Activated CD4-positive, alpha-beta T cell treated with anti-CD3 and anti-CD28 coated beads, Interleukin-2, amount 10 ng/mL, durations not matched to agents 24 days and 14 days (primary cell): Measurements from ENCODE around the gene CHAMP1. TPM values are rescaled to one million over a fixed set of nuclear protein-coding genes. Genes with fewer than 3 reads are reported as not detected.
"Not testable (repeated sequence)": the region's sequence is repeated elsewhere in the genome, so short reads cannot be mapped to it uniquely, and the experiment has no call there.

ENCODE experiments used
- DNase-seq: peaks from one replicate; pipeline ENCODE4 v3.0.0; 2022
- H3K27ac Mint-ChIP-seq: one replicate; pipeline ENCODE4 v1.8.0; 2022; ENCODE audit warnings: mild to moderate bottlenecking, mixed read lengths
- H3K27me3 Mint-ChIP-seq: one replicate; pipeline ENCODE4 v1.8.0; 2022; ENCODE audit warnings: mixed read lengths
- H3K36me3 Mint-ChIP-seq: one replicate; pipeline ENCODE4 v1.8.0; 2022; ENCODE audit warnings: low read depth, mild to moderate bottlenecking, mixed read lengths
- H3K4me1 Mint-ChIP-seq: one replicate; pipeline ENCODE4 v1.8.0; 2021; ENCODE audit warnings: mixed read lengths
- H3K4me3 Mint-ChIP-seq: one replicate; pipeline ENCODE4 v1.8.0; 2022; ENCODE audit warnings: mild to moderate bottlenecking, moderate library complexity, mixed read lengths
- H3K9me3 Mint-ChIP-seq: one replicate; pipeline ENCODE4 v1.8.0; 2021; ENCODE audit warnings: mixed read lengths
- intact Hi-C: fragments of 100-400 bp; cut with micrococcal nuclease; formaldehyde crosslinking; loops from one replicate; pipeline ENCODE4 v1.15.1; 2023
- total RNA-seq: library from RNA; stranded (reverse); gene quantifications from 2 replicates; pipeline ENCODE4 v1.2.3, GENCODE V29; 2022

Gene CHAMP1
- total RNA-seq, 1 donor from 2014 or later: 48.2 TPM

DNA sequence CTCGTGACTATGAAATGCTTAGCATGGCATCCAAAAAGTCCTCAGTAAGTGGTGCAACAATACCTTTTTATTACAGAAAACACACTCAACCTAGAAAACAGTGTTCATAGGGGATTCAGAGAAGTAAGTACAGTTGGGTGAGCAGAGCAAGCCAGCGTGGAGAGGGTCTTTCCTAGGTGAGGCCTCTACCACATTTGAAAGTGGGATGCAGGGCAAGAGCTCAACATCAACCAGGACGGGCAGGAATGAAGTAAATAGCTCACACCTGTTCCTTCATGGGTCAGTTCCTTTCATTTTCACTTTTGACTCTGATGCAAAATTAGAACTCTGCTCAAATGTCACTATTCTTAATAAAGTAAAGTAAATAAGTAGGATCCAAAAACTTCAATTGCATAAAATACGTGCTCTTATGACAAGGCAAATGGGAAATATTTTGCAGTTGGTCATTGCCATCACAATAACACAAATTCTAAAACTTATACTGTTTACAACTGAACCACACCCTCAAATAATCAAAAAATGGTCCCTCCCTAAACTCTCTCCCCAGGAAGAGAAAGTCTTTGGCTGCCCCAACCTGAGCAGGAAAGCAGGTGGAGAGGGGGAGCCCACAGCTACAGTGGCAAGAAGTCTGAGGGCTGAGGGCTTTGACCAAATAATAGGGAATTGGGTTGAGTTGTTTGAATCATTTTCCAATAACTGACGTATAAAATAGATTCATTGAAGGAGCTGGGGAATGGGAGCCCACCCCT is 20.2 kb downstream of the CHAMP1 start:
- Mint-ChIP-seq H3K27me3 (peaks cover 5% of the 10 kb centered on the region), H3K4me1 (peaks cover 15% of the 10 kb centered on the region), H3K27ac (no peak overlapping the region), H3K9me3 (no peaks in the 10 kb centered on the region), H3K36me3 (peaks cover under 1% of the 10 kb centered on the region), H3K4me3 (peak overlapping the region; percentile 40)
- intact Hi-C loops: no loop called here
- no peak for DNase-seq

- intact Hi-C loops, H3K36me3 Mint-ChIP-seq, H3K4me3 Mint-ChIP-seq, H3K9me3 Mint-ChIP-seq, H3K27ac Mint-ChIP-seq, H3K27me3 Mint-ChIP-seq, DNase-seq: not testable (repeated sequence)
- H3K4me1 Mint-ChIP-seq: peaks cover 25% of the 10 kb centered on the region
Measured at GRCh38 chr13:114336457-114336856, 22.2 kb downstream of the CHAMP1 start.

DNA sequence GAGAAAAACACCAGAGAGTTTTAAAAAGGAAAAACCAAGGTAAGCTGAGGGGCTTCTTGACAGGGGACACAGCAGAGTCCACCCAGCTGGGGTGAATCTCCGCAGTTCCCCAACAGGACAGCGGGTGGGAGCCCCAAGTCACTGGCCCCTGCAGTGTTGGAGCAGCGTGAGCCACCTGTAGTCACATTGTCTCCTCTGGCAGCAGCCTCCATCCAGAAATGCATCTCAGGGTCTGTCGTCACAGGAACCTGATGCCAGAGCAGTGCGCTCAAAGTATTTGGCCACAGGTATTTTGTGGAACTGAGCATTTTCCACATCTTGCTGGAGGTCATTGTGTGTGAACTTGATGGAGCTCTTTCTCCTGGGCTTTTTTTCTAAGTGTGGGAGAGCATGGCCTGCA is 24.7 kb downstream of the CHAMP1 start:
- H3K4me3 Mint-ChIP-seq: no peak overlapping the region
- no peaks in the 10 kb centered on the region for H3K36me3 Mint-ChIP-seq
- DNase-seq: no peak
- no peaks in the 10 kb centered on the region for H3K9me3 Mint-ChIP-seq
- H3K27ac Mint-ChIP-seq: no peak overlapping the region
- intact Hi-C loops: no loop called here
- peaks cover 17% of the 10 kb centered on the region for H3K27me3 Mint-ChIP-seq
- peaks cover 20% of the 10 kb centered on the region for H3K4me1 Mint-ChIP-seq

- no peak overlapping the region for H3K27ac Mint-ChIP-seq
- peaks cover 22% of the 10 kb centered on the region for H3K27me3 Mint-ChIP-seq
- H3K4me3 Mint-ChIP-seq: no peak overlapping the region
- intact Hi-C loops: no loop called here
- no peaks in the 10 kb centered on the region for H3K9me3 Mint-ChIP-seq
- DNase-seq: peak; percentile 80
- no peaks in the 10 kb centered on the region for H3K36me3 Mint-ChIP-seq
- peaks cover 11% of the 10 kb centered on the region for H3K4me1 Mint-ChIP-seq
Measured at GRCh38 chr13:114339857-114340534, 25.7 kb downstream of the CHAMP1 start.

GRCh38 chr13:114341003-114341777 is 26.9 kb downstream of the CHAMP1 start:
- no peaks in the 10 kb centered on the region for H3K36me3 Mint-ChIP-seq
- no peak for DNase-seq
- H3K4me1 Mint-ChIP-seq: peaks cover 10% of the 10 kb centered on the region
- intact Hi-C loops: no loop called here
- H3K4me3 Mint-ChIP-seq: no peak overlapping the region
- H3K27me3 Mint-ChIP-seq: peaks cover 26% of the 10 kb centered on the region
- H3K27ac Mint-ChIP-seq: no peak overlapping the region
- H3K9me3 Mint-ChIP-seq: no peaks in the 10 kb centered on the region

GRCh38 chr13:114347256-114347655 is 33.0 kb downstream of the CHAMP1 start:
- H3K36me3 Mint-ChIP-seq, H3K27ac Mint-ChIP-seq, H3K4me1 Mint-ChIP-seq, DNase-seq, intact Hi-C loops, H3K4me3 Mint-ChIP-seq, H3K9me3 Mint-ChIP-seq: not testable (repeated sequence)
- H3K27me3 Mint-ChIP-seq: peaks cover 57% of the 10 kb centered on the region

- H3K4me3 Mint-ChIP-seq, intact Hi-C loops, H3K27ac Mint-ChIP-seq, H3K9me3 Mint-ChIP-seq, H3K4me1 Mint-ChIP-seq, H3K36me3 Mint-ChIP-seq: not testable (repeated sequence)
- DNase-seq: peak; percentile 74
- H3K27me3 Mint-ChIP-seq: peaks cover 28% of the 10 kb centered on the region
Measured at GRCh38 chr13:114352763-114353162, 38.5 kb downstream of the CHAMP1 start.

DNA sequence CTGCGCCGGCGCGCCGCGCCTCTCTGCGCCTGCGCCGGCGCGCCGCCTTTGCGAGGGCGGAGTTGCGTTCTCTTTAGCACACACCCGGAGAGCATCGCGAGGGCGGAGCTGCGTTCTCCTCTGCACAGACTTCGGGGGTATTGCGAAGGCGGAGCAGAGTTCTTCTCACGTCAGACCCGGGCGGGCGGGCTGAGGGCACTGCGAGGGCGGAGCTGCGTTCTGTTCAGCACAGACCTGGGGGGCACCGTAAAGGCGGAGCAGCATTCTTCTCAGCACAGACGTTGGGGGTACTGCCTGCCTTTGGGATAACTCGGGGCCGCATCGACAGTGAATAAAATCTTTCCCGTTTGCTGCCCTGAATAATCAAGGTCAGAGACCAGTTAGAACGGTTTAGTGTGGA is 39.1 kb downstream of the CHAMP1 start:
- H3K9me3 Mint-ChIP-seq, H3K4me3 Mint-ChIP-seq, intact Hi-C loops, H3K27ac Mint-ChIP-seq, H3K36me3 Mint-ChIP-seq, DNase-seq, H3K4me1 Mint-ChIP-seq: not testable (repeated sequence)
- peaks cover 22% of the 10 kb centered on the region for H3K27me3 Mint-ChIP-seq

Other genes with a start within 250 kb of the CHAMP1 start
- gene RASA3, start 181.9 kb upstream of the CHAMP1 start, total RNA-seq: 15.9 TPM in 2 replicates
- gene CFAP97D2, start 135.2 kb upstream of the CHAMP1 start, total RNA-seq: not detected in 2 replicates
- 84.5 and 85.4 TPM in 2 replicates for gene CDC16, start 79.6 kb upstream of the CHAMP1 start, total RNA-seq
- 51.4 and 52.1 TPM in 2 replicates for gene UPF3A, start 32.9 kb upstream of the CHAMP1 start, total RNA-seq